Loucy (cell line): Measurements from ENCODE around the gene ACOT11.

Experiments used
- H2AFZ ChIP-seq: fragments of 200-600 bp; sonication (generic); 2 replicates; pipeline ENCODE4 v1.6.0; 2016; ENCODE audit warnings: antibody characterized with exemption, mild to moderate bottlenecking, low read length, moderate library complexity
- H3F3A ChIP-seq: fragments of 200-600 bp; 2 replicates; pipeline ENCODE4 v1.6.0; 2016; ENCODE audit warnings: antibody characterized with exemption, low read depth, mild to moderate bottlenecking
- H3K27me3 ChIP-seq: fragments of 200-600 bp; sonication (generic); 2 replicates; pipeline ENCODE4 v1.6.1; 2014; ENCODE audit warnings: low read length, mild to moderate bottlenecking; ENCODE audit not compliant: insufficient read depth, poor library complexity, severe bottlenecking
- H3K36me3 ChIP-seq: fragments of 200-600 bp; sonication (generic); 2 replicates; pipeline ENCODE4 v1.6.1; 2016; ENCODE audit warnings: low read length; ENCODE audit not compliant: insufficient read depth
- H3K4me1 ChIP-seq: fragments of 200-600 bp; sonication (generic); 2 replicates; pipeline ENCODE4 v1.5.1; 2014; ENCODE audit warnings: low read length, mild to moderate bottlenecking; ENCODE audit not compliant: insufficient read depth, poor library complexity, severe bottlenecking
- H3K4me2 ChIP-seq: fragments of 200-600 bp; sonication (generic); 2 replicates; pipeline ENCODE4 v1.6.0; 2014; ENCODE audit warnings: antibody characterized with exemption, low read length, low read depth, mild to moderate bottlenecking; ENCODE audit not compliant: poor library complexity, severe bottlenecking
- H3K4me3 ChIP-seq: fragments of 200-600 bp; sonication (generic); 2 replicates; pipeline ENCODE4 v1.5.1; 2014; ENCODE audit warnings: low read length, mild to moderate bottlenecking, mixed read lengths; ENCODE audit not compliant: poor library complexity, severe bottlenecking
- H3K79me2 ChIP-seq: fragments of 200-600 bp; sonication (generic); 2 replicates; pipeline ENCODE4 v1.6.1; 2014; ENCODE audit warnings: low read length; ENCODE audit not compliant: insufficient read depth
- H3K9ac ChIP-seq: fragments of 200-600 bp; sonication (generic); 2 replicates; pipeline ENCODE4 v1.6.0; 2014; ENCODE audit warnings: mild to moderate bottlenecking, low read depth, low read length, moderate library complexity; ENCODE audit not compliant: poor library complexity, severe bottlenecking
- H3K9me2 ChIP-seq: fragments of 200-600 bp; sonication (generic); replicated peaks from 2 replicates; pipeline ENCODE4 v1.6.1; 2016; ENCODE audit warnings: low read depth, low read length, mixed read lengths
- H3K9me3 ChIP-seq: fragments of 200-600 bp; sonication (generic); 2 replicates; pipeline ENCODE4 v1.6.1; 2014; ENCODE audit warnings: mild to moderate bottlenecking, antibody characterized with exemption, low read length, low read depth; ENCODE audit not compliant: insufficient read depth
- H4K20me1 ChIP-seq: fragments of 200-600 bp; sonication (generic); 2 replicates; pipeline ENCODE4 v1.6.0; 2014; ENCODE audit warnings: antibody characterized with exemption, low read length, mild to moderate bottlenecking; ENCODE audit not compliant: insufficient read depth, poor library complexity, severe bottlenecking
- EZH2phosphoT487 ChIP-seq: fragments of 200-600 bp; IDR thresholded peaks from 2 replicates; pipeline ENCODE4 v1.6.1; 2018; ENCODE audit warnings: antibody characterized with exemption, mild to moderate bottlenecking, moderate library complexity, borderline replicate concordance
- TF ChIP-seq, protein P1 (sequence below): fragments of 200-600 bp; sonication (generic); conservative IDR thresholded peaks from 2 replicates; pipeline ENCODE4 v1.5.1; 2014; ENCODE audit warnings: mild to moderate bottlenecking, antibody characterized with exemption, low read length

ACOT11 gene

DNA sequence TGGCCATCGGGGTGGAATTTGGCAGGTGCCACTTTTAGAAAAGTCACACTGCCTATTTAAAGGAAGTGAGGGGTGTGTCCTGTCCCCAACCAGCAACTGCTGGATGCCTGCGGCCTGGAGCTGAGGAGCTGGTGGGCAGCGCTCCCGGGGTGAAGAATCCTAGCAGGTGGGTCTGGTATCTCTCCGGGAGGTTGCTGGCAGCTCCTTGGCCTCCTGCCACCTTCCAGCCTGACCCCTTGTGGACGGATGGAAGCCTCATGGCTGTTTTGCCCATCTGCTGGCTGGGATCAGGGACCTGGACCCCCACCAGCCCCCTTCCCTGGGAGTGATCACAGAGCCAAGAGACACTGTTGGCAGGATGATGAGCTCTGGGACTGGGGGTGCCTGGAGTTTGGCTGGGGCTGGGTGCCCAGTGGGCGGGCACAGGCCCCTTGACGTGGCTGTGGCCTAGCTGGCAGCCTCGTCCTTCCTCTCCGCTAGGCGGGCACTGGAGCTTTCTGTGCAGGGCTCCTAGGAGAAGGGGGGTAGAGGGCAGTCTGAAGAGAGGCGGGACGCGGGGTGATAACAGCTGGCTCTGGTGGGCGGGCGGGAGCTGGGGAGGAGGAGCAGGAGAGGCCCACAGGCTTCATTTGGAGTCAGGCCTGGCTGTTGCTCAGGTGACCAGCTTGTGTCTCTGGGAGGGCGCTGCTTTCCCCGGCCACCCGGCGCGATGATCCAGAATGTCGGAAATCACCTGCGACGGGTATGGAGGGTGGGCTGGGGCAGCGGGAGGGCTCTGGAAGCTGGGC, at the start of gene ACOT11:
Gene ACOT11, plus strand, starts transcription at position 628 of the 788 bp plus-strand sequence. Its CDS starts 82 bp downstream, at position 710.
- H3K4me2 ChIP-seq: peak within 1 kb of the TSS; percentile 17
- no peaks in the 10 kb centered on the region for H3K36me3 ChIP-seq
- peaks cover 13% of the 10 kb centered on the region for H3K4me1 ChIP-seq
- no peaks in the 10 kb centered on the region for H3F3A ChIP-seq
- peak within 1 kb of the TSS; percentile 39 for H3K9ac ChIP-seq
- no peaks in the 10 kb centered on the region for H3K79me2 ChIP-seq
- no peaks in the 10 kb centered on the region for H3K9me3 ChIP-seq
- no peak within 1 kb of the TSS for H3K4me3 ChIP-seq
- no peaks in the 10 kb centered on the region for H3K9me2 ChIP-seq
- H2AFZ ChIP-seq: no peak within 1 kb of the TSS
- H3K27me3 ChIP-seq: no peaks in the 10 kb centered on the region
- no peak for TF ChIP-seq EZH2phosphoT487
- TF ChIP-seq, protein P1, sequence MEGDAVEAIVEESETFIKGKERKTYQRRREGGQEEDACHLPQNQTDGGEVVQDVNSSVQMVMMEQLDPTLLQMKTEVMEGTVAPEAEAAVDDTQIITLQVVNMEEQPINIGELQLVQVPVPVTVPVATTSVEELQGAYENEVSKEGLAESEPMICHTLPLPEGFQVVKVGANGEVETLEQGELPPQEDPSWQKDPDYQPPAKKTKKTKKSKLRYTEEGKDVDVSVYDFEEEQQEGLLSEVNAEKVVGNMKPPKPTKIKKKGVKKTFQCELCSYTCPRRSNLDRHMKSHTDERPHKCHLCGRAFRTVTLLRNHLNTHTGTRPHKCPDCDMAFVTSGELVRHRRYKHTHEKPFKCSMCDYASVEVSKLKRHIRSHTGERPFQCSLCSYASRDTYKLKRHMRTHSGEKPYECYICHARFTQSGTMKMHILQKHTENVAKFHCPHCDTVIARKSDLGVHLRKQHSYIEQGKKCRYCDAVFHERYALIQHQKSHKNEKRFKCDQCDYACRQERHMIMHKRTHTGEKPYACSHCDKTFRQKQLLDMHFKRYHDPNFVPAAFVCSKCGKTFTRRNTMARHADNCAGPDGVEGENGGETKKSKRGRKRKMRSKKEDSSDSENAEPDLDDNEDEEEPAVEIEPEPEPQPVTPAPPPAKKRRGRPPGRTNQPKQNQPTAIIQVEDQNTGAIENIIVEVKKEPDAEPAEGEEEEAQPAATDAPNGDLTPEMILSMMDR: peak; percentile 32
- no peaks in the 10 kb centered on the region for H4K20me1 ChIP-seq

DNA sequence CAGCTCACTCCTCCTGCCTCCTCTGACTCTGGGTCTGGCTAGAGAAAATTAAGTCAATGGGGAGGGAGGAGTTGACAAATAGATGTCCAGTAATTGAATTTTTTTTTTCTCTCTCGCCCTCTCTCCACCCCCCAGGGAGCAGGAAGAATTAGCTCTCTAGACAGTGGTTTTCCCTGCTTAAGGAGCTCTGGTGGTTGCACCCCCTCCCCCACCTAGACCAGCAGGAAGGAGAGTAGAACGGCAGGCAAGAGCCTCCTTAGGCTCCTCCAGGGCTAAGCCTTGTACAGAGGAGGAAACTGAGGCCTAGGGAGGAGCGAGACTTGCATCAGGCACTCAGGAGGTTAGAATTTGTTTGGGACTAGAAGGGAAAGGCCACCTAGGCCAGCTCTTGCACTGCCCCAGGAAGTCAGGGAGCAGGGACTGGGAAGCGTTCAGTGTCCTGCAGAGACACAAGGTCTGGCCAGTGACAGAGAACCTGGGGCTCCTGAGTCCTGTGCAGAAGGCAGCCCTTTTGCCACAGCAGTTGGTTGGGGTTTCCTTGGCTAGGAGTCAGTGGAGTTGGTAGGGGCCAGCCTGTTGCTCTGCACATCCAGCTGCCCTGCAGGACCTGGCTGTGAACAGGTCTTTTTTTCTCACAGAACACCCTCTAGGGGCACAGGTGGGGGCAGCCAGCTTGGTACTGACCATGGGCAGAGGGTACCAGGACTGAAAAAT, 49.5 kb upstream of the ACOT11 start:
- Histone ChIP-seq H3K9me2 (no peaks in the 10 kb centered on the region), H3K4me2 (peak overlapping the region; percentile 76), H3K27me3 (no peaks in the 10 kb centered on the region), H3K4me3 (peak overlapping the region; percentile 63), H3K9me3 (no peaks in the 10 kb centered on the region), H4K20me1 (no peaks in the 10 kb centered on the region), H3K9ac (peak overlapping the region; percentile 45), H3K4me1 (peaks cover 18% of the 10 kb centered on the region), H3F3A (no peaks in the 10 kb centered on the region), H2AFZ (peak overlapping the region; percentile 63), H3K79me2 (no peaks in the 10 kb centered on the region), H3K36me3 (no peaks in the 10 kb centered on the region)
- no peak for TF ChIP-seq EZH2phosphoT487
- TF ChIP-seq, protein P1: 0 out of 2 replicates have a peak, but pooled peaks have one; percentile 17

DNA sequence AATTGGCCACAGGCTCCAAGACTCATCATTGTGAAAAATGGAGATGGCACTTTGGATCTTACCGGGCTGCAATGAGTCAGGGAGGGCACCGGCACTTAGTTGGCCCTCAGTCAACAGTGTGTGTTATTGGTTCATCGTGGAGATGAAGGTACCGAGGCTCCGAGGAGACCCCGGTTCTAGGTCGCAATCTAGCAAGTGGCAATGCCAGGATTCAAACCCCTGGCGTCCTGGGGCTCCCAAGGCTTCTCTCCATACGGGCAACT, 49.0 kb upstream of the ACOT11 start:
- Histone ChIP-seq H3K4me1 (peaks cover 18% of the 10 kb centered on the region), H4K20me1 (no peaks in the 10 kb centered on the region), H3K4me3 (peak overlapping the region; percentile 63), H3K79me2 (no peaks in the 10 kb centered on the region), H3K9ac (peak overlapping the region; percentile 45), H2AFZ (peak overlapping the region; percentile 63), H3K9me2 (no peaks in the 10 kb centered on the region), H3K27me3 (no peaks in the 10 kb centered on the region), H3K9me3 (no peaks in the 10 kb centered on the region), H3K4me2 (peak overlapping the region; percentile 76), H3K36me3 (no peaks in the 10 kb centered on the region), H3F3A (no peaks in the 10 kb centered on the region)
- no peak for TF ChIP-seq EZH2phosphoT487
- TF ChIP-seq, protein P1: no peak
